ENCODE measurements around the gene SH3PXD2A. TPM values are rescaled to one million over a fixed set of nuclear protein-coding genes. Genes with fewer than 3 reads are reported as not detected.

The SH3PXD2A gene
- total RNA-seq, 1 donor from 2014 or later, result 8.3 TPM

GRCh38 chr10:103593022-103593570 is 262.3 kb downstream of the SH3PXD2A start:
- Mint-ChIP-seq H3K4me1 (no peaks in the 10 kb centered on the region), H3K4me3 (no peak overlapping the region), H3K9me3 (no peaks in the 10 kb centered on the region), H3K27ac (no peak overlapping the region), H3K36me3 (ENCODE audit: low read depth) (no peaks in the 10 kb centered on the region), H3K27me3 (no peaks in the 10 kb centered on the region)
- DNase-seq, result no peak
- intact Hi-C loops (cut with micrococcal nuclease), result no loop called here

- no peaks in the 10 kb centered on the region for H3K4me1 Mint-ChIP-seq
- H3K36me3 Mint-ChIP-seq (ENCODE audit: low read depth), result peaks cover 2% of the 10 kb centered on the region
- no peaks in the 10 kb centered on the region for H3K9me3 Mint-ChIP-seq
- H3K27me3 Mint-ChIP-seq, result no peaks in the 10 kb centered on the region
- no peak overlapping the region for H3K4me3 Mint-ChIP-seq
- no peak overlapping the region for H3K27ac Mint-ChIP-seq
- intact Hi-C loops (cut with micrococcal nuclease), result no loop called here
- DNase-seq, result peak; percentile 78
Measured at GRCh38 chr10:103592186-103593021, 263.0 kb downstream of the SH3PXD2A start.

GRCh38 chr10:103590744-103591291 is 264.6 kb downstream of the SH3PXD2A start:
- no peaks in the 10 kb centered on the region for H3K9me3 Mint-ChIP-seq
- H3K27ac Mint-ChIP-seq, result no peak overlapping the region
- H3K27me3 Mint-ChIP-seq, result no peaks in the 10 kb centered on the region
- DNase-seq, result no peak
- H3K4me1 Mint-ChIP-seq, result no peaks in the 10 kb centered on the region
- H3K4me3 Mint-ChIP-seq, result no peak overlapping the region
- intact Hi-C loops (cut with micrococcal nuclease), result no loop called here
- H3K36me3 Mint-ChIP-seq (ENCODE audit: low read depth), result peaks cover 2% of the 10 kb centered on the region

GRCh38 chr10:103590060-103590459 is 265.3 kb downstream of the SH3PXD2A start:
- no peak overlapping the region for H3K4me3 Mint-ChIP-seq
- H3K9me3 Mint-ChIP-seq, result no peaks in the 10 kb centered on the region
- H3K36me3 Mint-ChIP-seq (ENCODE audit: low read depth), result peaks cover 2% of the 10 kb centered on the region
- intact Hi-C loops (cut with micrococcal nuclease), result no loop called here
- H3K4me1 Mint-ChIP-seq, result no peaks in the 10 kb centered on the region
- no peaks in the 10 kb centered on the region for H3K27me3 Mint-ChIP-seq
- no peak overlapping the region for H3K27ac Mint-ChIP-seq
- no peak for DNase-seq

- H3K36me3 Mint-ChIP-seq (ENCODE audit: low read depth), result peaks cover 2% of the 10 kb centered on the region
- H3K9me3 Mint-ChIP-seq, result no peaks in the 10 kb centered on the region
- no peaks in the 10 kb centered on the region for H3K4me1 Mint-ChIP-seq
- no peaks in the 10 kb centered on the region for H3K27me3 Mint-ChIP-seq
- DNase-seq, result no peak
- H3K4me3 Mint-ChIP-seq, result no peak overlapping the region
- H3K27ac Mint-ChIP-seq, result no peak overlapping the region
- intact Hi-C loops (cut with micrococcal nuclease), result loop anchor here (10.0 kb wide), 1 partner anchor 376 kb away; the partner anchor contains the start of gene SLK
Measured at GRCh38 chr10:103589074-103589630, 266.2 kb downstream of the SH3PXD2A start.

GRCh38 chr10:103587073-103587472 is 268.3 kb downstream of the SH3PXD2A start:
- H3K4me3 Mint-ChIP-seq, result no peak overlapping the region
- H3K27ac Mint-ChIP-seq, result no peak overlapping the region
- peaks cover 5% of the 10 kb centered on the region for H3K27me3 Mint-ChIP-seq
- no peak for DNase-seq
- H3K4me1 Mint-ChIP-seq, result peaks cover 4% of the 10 kb centered on the region
- H3K36me3 Mint-ChIP-seq (ENCODE audit: low read depth), result peaks cover 2% of the 10 kb centered on the region
- intact Hi-C loops (cut with micrococcal nuclease), result loop anchor here (10.0 kb wide), 1 partner anchor 378 kb away; the partner anchor contains the start of gene SLK
- H3K9me3 Mint-ChIP-seq, result no peaks in the 10 kb centered on the region

- peaks cover 2% of the 10 kb centered on the region for H3K36me3 Mint-ChIP-seq (ENCODE audit: low read depth)
- H3K27me3 Mint-ChIP-seq, result peaks cover 9% of the 10 kb centered on the region
- H3K27ac Mint-ChIP-seq, result peak overlapping the region; percentile 63
- peak overlapping the region; percentile 86 for H3K4me3 Mint-ChIP-seq
- H3K9me3 Mint-ChIP-seq, result no peaks in the 10 kb centered on the region
- intact Hi-C loops (cut with micrococcal nuclease), result loop anchor here (10.0 kb wide), 1 partner anchor 380 kb away; the partner anchor contains the start of gene SLK
- H3K4me1 Mint-ChIP-seq, result peaks cover 4% of the 10 kb centered on the region
- no peak for DNase-seq
Measured at GRCh38 chr10:103585011-103585405, 270.4 kb downstream of the SH3PXD2A start.

- H3K27me3 Mint-ChIP-seq, result peaks cover 9% of the 10 kb centered on the region
- H3K4me3 Mint-ChIP-seq, result peak overlapping the region; percentile 86
- H3K36me3 Mint-ChIP-seq (ENCODE audit: low read depth), result peaks cover 2% of the 10 kb centered on the region
- H3K27ac Mint-ChIP-seq, result peak overlapping the region; percentile 70
- H3K4me1 Mint-ChIP-seq, result peaks cover 4% of the 10 kb centered on the region
- peak; percentile 87 for DNase-seq
- intact Hi-C loops (cut with micrococcal nuclease), result loop anchor here (10.0 kb wide), 1 partner anchor 380 kb away; the partner anchor contains the start of gene SLK
- no peaks in the 10 kb centered on the region for H3K9me3 Mint-ChIP-seq
Measured at GRCh38 chr10:103584216-103585010, 271.0 kb downstream of the SH3PXD2A start.

GRCh38 chr10:103583871-103584215 is 271.5 kb downstream of the SH3PXD2A start:
- Mint-ChIP-seq H3K36me3 (ENCODE audit: low read depth) (peaks cover 2% of the 10 kb centered on the region), H3K4me1 (peaks cover 4% of the 10 kb centered on the region), H3K4me3 (peak overlapping the region; percentile 86), H3K9me3 (no peaks in the 10 kb centered on the region), H3K27ac (peak overlapping the region; percentile 70), H3K27me3 (peaks cover 9% of the 10 kb centered on the region)
- no peak for DNase-seq
- intact Hi-C loops (cut with micrococcal nuclease), result loop anchor here (10.0 kb wide), 1 partner anchor 381 kb away; the partner anchor contains the start of gene SLK

- peak overlapping the region; percentile 18 for H3K4me3 Mint-ChIP-seq
- peaks cover 9% of the 10 kb centered on the region for H3K27me3 Mint-ChIP-seq
- H3K9me3 Mint-ChIP-seq, result no peaks in the 10 kb centered on the region
Measured at GRCh38 chr10:103582331-103583123, 272.8 kb downstream of the SH3PXD2A start.

GRCh38 chr10:103581499-103581898 is 273.9 kb downstream of the SH3PXD2A start:
- no peak for DNase-seq
- Mint-ChIP-seq H3K36me3 (ENCODE audit: low read depth) (no peaks in the 10 kb centered on the region), H3K27me3 (peaks cover 9% of the 10 kb centered on the region), H3K9me3 (no peaks in the 10 kb centered on the region), H3K4me1 (peaks cover 4% of the 10 kb centered on the region), H3K27ac (no peak overlapping the region), H3K4me3 (no peak overlapping the region)
- intact Hi-C loops (cut with micrococcal nuclease), result loop anchor here (10.0 kb wide), 1 partner anchor 383 kb away; the partner anchor contains the start of gene SLK

More at GRCh38 chr10:103582331-103583123, 272.8 kb downstream of the SH3PXD2A start:
- intact Hi-C loops (cut with micrococcal nuclease), result loop anchor here (10.0 kb wide), 1 partner anchor 382 kb away; the partner anchor contains the start of gene SLK
- Mint-ChIP-seq H3K4me1 (peaks cover 4% of the 10 kb centered on the region), H3K27ac (no peak overlapping the region), H3K36me3 (ENCODE audit: low read depth) (peaks cover under 1% of the 10 kb centered on the region)
- DNase-seq, result no peak

- Mint-ChIP-seq H3K4me3 (no peak overlapping the region), H3K36me3 (ENCODE audit: low read depth) (no peaks in the 10 kb centered on the region), H3K9me3 (no peaks in the 10 kb centered on the region), H3K4me1 (peaks cover 4% of the 10 kb centered on the region), H3K27me3 (peaks cover 9% of the 10 kb centered on the region), H3K27ac (no peak overlapping the region)
- DNase-seq, result no peak
- intact Hi-C loops (cut with micrococcal nuclease), result loop anchor here (10.0 kb wide), 1 partner anchor 384 kb away; the partner anchor contains the start of gene SLK
Measured at GRCh38 chr10:103580430-103580829, 274.9 kb downstream of the SH3PXD2A start.
